SK-N-SH (cell line): ENCODE measurements around the gene DCAF17. TPM values are rescaled to one million over a fixed set of nuclear protein-coding genes. Genes with fewer than 3 reads are reported as not detected.
"Not testable (repeated sequence)": the region's sequence is repeated elsewhere in the genome, so short reads cannot be mapped to it uniquely, and the experiment has no call there.

ENCODE experiments used
- CTCF ChIA-PET: fragments of 300-600, 350-600 bp; formaldehyde crosslinking; extraction: SDS; loops from one replicate; lab custom pipeline; 2021; lab: Yijun Ruan, JAX
- POLR2A ChIA-PET: fragments of 350-600 bp; sonication (Branson Sonifier 250); formaldehyde crosslinking; extraction: SDS; loops from one replicate; lab custom pipeline; 2020; ENCODE audit warnings: antibody characterized with exemption, inconsistent platforms; lab: Yijun Ruan, JAX
- DNase-seq: peaks from one replicate; pipeline ENCODE4 v3.0.0; 2012
- H2AFZ ChIP-seq: fragments of 200-600 bp; sonication (generic); 2 replicates; pipeline ENCODE4 v1.8.1; 2016; ENCODE audit warnings: antibody characterized with exemption, mild to moderate bottlenecking, low read depth
- H3F3A ChIP-seq: fragments of 200-600 bp; sonication (generic); replicated peaks from 2 replicates; pipeline ENCODE3; 2016; ENCODE audit warnings: antibody characterized with exemption, mild to moderate bottlenecking; ENCODE audit not compliant: insufficient read depth
- H3K27ac ChIP-seq, 2 experiments: fragments of 200-500 bp in 1 of 2; fragments of 200-600 bp in 1 of 2; sonication (Bioruptor generic) in 1 of 2; sonication (generic), shearing (Covaris generic) in 1 of 2; 2 replicates each; pipeline versions ENCODE4 v1.5.1 to v1.6.1; 2014 to 2016; ENCODE audit warnings: low read depth in 2 of 2, inconsistent platforms in 1 of 2, low read length in 1 of 2, mild to moderate bottlenecking in 1 of 2, mixed read lengths in 1 of 2
- H3K27me3 ChIP-seq: fragments of 200-600 bp; sonication (generic), shearing (Covaris generic); 2 replicates; pipeline ENCODE4 v1.6.1; 2016; ENCODE audit warnings: mixed run types; ENCODE audit not compliant: insufficient read depth
- H3K36me3 ChIP-seq, 2 experiments: fragments of 200-500 bp in 1 of 2; fragments of 200-600 bp in 1 of 2; sonication (Bioruptor generic) in 1 of 2; sonication (generic) in 1 of 2; replicated peaks in 1 of 2; 2 replicates each; pipeline versions ENCODE3 to v1.5.1; 2014 to 2016; ENCODE audit warnings: low read length in 1 of 2, mild to moderate bottlenecking in 1 of 2; ENCODE audit not compliant: insufficient read depth in 2 of 2, control insufficient read depth in 1 of 2
- H3K4me1 ChIP-seq, 2 experiments: fragments of 200-500 bp in 1 of 2; fragments of 200-600 bp in 1 of 2; sonication (Bioruptor generic) in 1 of 2; sonication (generic), shearing (Covaris generic) in 1 of 2; 2 replicates each; pipeline versions ENCODE4 v1.5.1 to v1.6.1; 2014 to 2016; ENCODE audit warnings: low read depth in 1 of 2, low read length in 1 of 2, mixed run types in 1 of 2; ENCODE audit not compliant: insufficient read depth in 2 of 2, control insufficient read depth in 1 of 2
- H3K4me2 ChIP-seq: fragments of 200-600 bp; sonication (generic), shearing (Covaris generic); 2 replicates; pipeline ENCODE4 v1.6.1; 2017; ENCODE audit warnings: mixed run types
- H3K4me3 ChIP-seq, 2 experiments: fragments of 200-500 bp in 1 of 2; fragments of 200-600 bp in 1 of 2; sonication (Bioruptor generic) in 1 of 2; sonication (generic), shearing (Covaris generic) in 1 of 2; 2 replicates each; pipeline versions ENCODE4 v1.5.1 to v1.8.1; 2014 to 2016; ENCODE audit warnings: low read depth in 2 of 2, inconsistent platforms in 1 of 2, low read length in 1 of 2, mild to moderate bottlenecking in 1 of 2, mixed read lengths in 1 of 2, moderate library complexity in 1 of 2
- H3K79me2 ChIP-seq: fragments of 200-600 bp; sonication (generic); 2 replicates; pipeline ENCODE4 v1.8.1; 2017; ENCODE audit warnings: mild to moderate bottlenecking; ENCODE audit not compliant: insufficient read depth
- H3K9ac ChIP-seq: fragments of 200-600 bp; sonication (generic); 2 replicates; pipeline ENCODE4 v1.6.1; 2017; ENCODE audit warnings: mixed run types
- H3K9me2 ChIP-seq: fragments of 200-600 bp; sonication (generic); 2 replicates; pipeline ENCODE4 v1.6.1; 2017; ENCODE audit warnings: mixed run types
- H3K9me3 ChIP-seq: fragments of 200-600 bp; sonication (generic); 2 replicates; pipeline ENCODE4 v1.6.1; 2017; ENCODE audit warnings: mixed run types, mild to moderate bottlenecking, moderate library complexity
- H4K20me1 ChIP-seq: fragments of 200-600 bp; sonication (generic); 2 replicates; pipeline ENCODE4 v1.6.1; 2017; ENCODE audit warnings: mild to moderate bottlenecking, mixed run types; ENCODE audit not compliant: insufficient read depth
- ELF1 ChIP-seq: IDR thresholded peaks from 2 replicates; pipeline ENCODE4 v1.4.0; 2012
- FOSL2 ChIP-seq: IDR thresholded peaks from 2 replicates; pipeline ENCODE4 v1.4.0; 2012; ENCODE audit warnings: low read depth, mild to moderate bottlenecking, moderate library complexity, borderline replicate concordance
- FOXJ3 ChIP-seq: sonication (generic); formaldehyde crosslinking; IDR thresholded peaks from 2 replicates; pipeline ENCODE4 v1.5.1; 2020; ENCODE audit warnings: mild to moderate bottlenecking, missing genetic modification reagents
- GABPA ChIP-seq: IDR thresholded peaks from 2 replicates; pipeline ENCODE4 v1.4.0; 2012; ENCODE audit warnings: low read depth, mild to moderate bottlenecking
- JUND ChIP-seq: IDR thresholded peaks from 2 replicates; pipeline ENCODE4 v1.4.0; 2012
- NFIC ChIP-seq: IDR thresholded peaks from 2 replicates; pipeline ENCODE4 v1.4.0; 2012; ENCODE audit warnings: borderline replicate concordance
- POLR2AphosphoS5 ChIP-seq: IDR thresholded peaks from 2 replicates; pipeline ENCODE4 v1.6.1; 2012; ENCODE audit warnings: low read depth, low read length
- RAD21 ChIP-seq: IDR thresholded peaks from 2 replicates; pipeline ENCODE4 v1.6.1; 2012; ENCODE audit warnings: mild to moderate bottlenecking, low read length
- SIN3A ChIP-seq: IDR thresholded peaks from 2 replicates; pipeline ENCODE4 v1.6.1; 2012; ENCODE audit warnings: low read depth, mild to moderate bottlenecking, low read length, moderate library complexity, borderline replicate concordance
- WGBS: methylation state at CpG from one replicate; pipeline ENCODE4 v1.1.6; 2017; ENCODE audit warnings: low lambda C conversion rate; 5-methylcytosine and 5-hydroxymethylcytosine counted together
- polyA plus RNA-seq, 3 experiments: library from polyadenylated mRNA; depleted of rRNA; stranded (reverse); fragments of >200 nt; gene quantifications; 2 replicates each; pipeline ENCODE4 v1.2.3, GENCODE V29; 2012
- TF ChIP-seq, protein P1 (sequence below): fragments of 200-600 bp; sonication (generic); IDR thresholded peaks from 2 replicates; pipeline ENCODE4 v1.6.1; 2017; ENCODE audit warnings: antibody characterized with exemption, mild to moderate bottlenecking, moderate library complexity
- TF ChIP-seq, protein P2 (sequence below): IDR thresholded peaks from 2 replicates; pipeline ENCODE4 v1.4.0; 2012; ENCODE audit warnings: low read depth, borderline replicate concordance
- TF ChIP-seq, protein P3 (sequence below): IDR thresholded peaks from 2 replicates; pipeline ENCODE4 v1.4.0; 2012; ENCODE audit warnings: low read depth
- TF ChIP-seq, protein P4 (sequence below): fragments of 150-350 bp; IDR thresholded peaks from 2 replicates; pipeline ENCODE4 v1.6.1; 2016; ENCODE audit warnings: mild to moderate bottlenecking, low read depth, low read length

DCAF17 gene
- polyA plus RNA-seq, 1 of the 3 experiments (the other 2 are of a cell fraction) = 4.9 TPM

DNA sequence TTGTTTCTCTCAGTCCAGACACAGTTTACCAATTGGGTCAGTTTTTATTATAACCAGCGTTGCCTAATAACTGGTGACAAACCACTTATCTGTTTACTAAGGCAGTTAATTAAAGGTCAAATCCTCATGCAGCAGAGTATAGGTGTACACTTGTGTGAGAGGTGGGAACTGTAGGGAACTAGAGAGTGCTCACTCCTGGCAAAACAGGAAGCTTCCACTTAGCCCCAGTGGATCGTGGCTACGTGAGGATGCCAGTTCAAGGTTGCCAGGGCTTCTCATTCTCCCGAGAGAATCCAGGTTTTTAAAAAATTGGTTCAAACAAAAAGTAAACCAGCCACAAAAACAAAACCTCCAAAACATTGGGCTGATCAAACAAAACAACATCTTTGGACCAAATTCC, 96.4 kb downstream of the DCAF17 start:
- no peaks in the 10 kb centered on the region for H3K27me3 ChIP-seq
- H3K27ac ChIP-seq = peak overlapping the region in 1 of 2 experiments; percentile 91; a peak in 2 of 4 replicates
- TF ChIP-seq RAD21 = no peak
- TF ChIP-seq, protein P1, sequence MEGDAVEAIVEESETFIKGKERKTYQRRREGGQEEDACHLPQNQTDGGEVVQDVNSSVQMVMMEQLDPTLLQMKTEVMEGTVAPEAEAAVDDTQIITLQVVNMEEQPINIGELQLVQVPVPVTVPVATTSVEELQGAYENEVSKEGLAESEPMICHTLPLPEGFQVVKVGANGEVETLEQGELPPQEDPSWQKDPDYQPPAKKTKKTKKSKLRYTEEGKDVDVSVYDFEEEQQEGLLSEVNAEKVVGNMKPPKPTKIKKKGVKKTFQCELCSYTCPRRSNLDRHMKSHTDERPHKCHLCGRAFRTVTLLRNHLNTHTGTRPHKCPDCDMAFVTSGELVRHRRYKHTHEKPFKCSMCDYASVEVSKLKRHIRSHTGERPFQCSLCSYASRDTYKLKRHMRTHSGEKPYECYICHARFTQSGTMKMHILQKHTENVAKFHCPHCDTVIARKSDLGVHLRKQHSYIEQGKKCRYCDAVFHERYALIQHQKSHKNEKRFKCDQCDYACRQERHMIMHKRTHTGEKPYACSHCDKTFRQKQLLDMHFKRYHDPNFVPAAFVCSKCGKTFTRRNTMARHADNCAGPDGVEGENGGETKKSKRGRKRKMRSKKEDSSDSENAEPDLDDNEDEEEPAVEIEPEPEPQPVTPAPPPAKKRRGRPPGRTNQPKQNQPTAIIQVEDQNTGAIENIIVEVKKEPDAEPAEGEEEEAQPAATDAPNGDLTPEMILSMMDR = no peak
- TF ChIP-seq ELF1 = no peak
- no peak for TF ChIP-seq POLR2AphosphoS5
- no peak for TF ChIP-seq SIN3A
- no peak for TF ChIP-seq GABPA
- TF ChIP-seq, protein P2, sequence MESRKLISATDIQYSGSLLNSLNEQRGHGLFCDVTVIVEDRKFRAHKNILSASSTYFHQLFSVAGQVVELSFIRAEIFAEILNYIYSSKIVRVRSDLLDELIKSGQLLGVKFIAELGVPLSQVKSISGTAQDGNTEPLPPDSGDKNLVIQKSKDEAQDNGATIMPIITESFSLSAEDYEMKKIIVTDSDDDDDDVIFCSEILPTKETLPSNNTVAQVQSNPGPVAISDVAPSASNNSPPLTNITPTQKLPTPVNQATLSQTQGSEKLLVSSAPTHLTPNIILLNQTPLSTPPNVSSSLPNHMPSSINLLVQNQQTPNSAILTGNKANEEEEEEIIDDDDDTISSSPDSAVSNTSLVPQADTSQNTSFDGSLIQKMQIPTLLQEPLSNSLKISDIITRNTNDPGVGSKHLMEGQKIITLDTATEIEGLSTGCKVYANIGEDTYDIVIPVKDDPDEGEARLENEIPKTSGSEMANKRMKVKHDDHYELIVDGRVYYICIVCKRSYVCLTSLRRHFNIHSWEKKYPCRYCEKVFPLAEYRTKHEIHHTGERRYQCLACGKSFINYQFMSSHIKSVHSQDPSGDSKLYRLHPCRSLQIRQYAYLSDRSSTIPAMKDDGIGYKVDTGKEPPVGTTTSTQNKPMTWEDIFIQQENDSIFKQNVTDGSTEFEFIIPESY = no peak
- TF ChIP-seq, protein P3, sequence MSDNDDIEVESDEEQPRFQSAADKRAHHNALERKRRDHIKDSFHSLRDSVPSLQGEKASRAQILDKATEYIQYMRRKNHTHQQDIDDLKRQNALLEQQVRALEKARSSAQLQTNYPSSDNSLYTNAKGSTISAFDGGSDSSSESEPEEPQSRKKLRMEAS = no peak
- no peak for TF ChIP-seq NFIC
- TF ChIP-seq FOXJ3 = no peak
- TF ChIP-seq, protein P4, sequence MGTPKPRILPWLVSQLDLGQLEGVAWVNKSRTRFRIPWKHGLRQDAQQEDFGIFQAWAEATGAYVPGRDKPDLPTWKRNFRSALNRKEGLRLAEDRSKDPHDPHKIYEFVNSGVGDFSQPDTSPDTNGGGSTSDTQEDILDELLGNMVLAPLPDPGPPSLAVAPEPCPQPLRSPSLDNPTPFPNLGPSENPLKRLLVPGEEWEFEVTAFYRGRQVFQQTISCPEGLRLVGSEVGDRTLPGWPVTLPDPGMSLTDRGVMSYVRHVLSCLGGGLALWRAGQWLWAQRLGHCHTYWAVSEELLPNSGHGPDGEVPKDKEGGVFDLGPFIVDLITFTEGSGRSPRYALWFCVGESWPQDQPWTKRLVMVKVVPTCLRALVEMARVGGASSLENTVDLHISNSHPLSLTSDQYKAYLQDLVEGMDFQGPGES = no peak
- no peak for TF ChIP-seq FOSL2
- no peak for TF ChIP-seq JUND
- DNase-seq = no peak
- peak overlapping the region; percentile 68; the same call in 1 of the 2 replicates for H3K4me2 ChIP-seq
- H3K4me3 ChIP-seq = no peak overlapping the region
- ChIA-PET CTCF (interaction anchor here (0.8 to 1.5 kb wide), 5 partner anchors 9 to 263 kb away, joined by 3 to 5 read pairs (median 4); partner anchors contain the start of gene CYBRD1), POLR2A (no interaction called here)
- 90% methylated on average over 4 of the region's 4 CpGs for WGBS
- H4K20me1 ChIP-seq = no peaks in the 10 kb centered on the region
- no peaks in the 10 kb centered on the region for H3K9me2 ChIP-seq
- no peak overlapping the region for H2AFZ ChIP-seq
- peaks cover 0 to 4% of the 10 kb centered on the region in 2 experiments; a peak in 1 of 4 replicates for H3K4me1 ChIP-seq
- H3K9ac ChIP-seq = no peak overlapping the region
- peaks cover 79% of the 10 kb centered on the region for H3K79me2 ChIP-seq
- no peaks in the 10 kb centered on the region for H3K36me3 ChIP-seq
- H3F3A ChIP-seq = peaks cover 18% of the 10 kb centered on the region
- H3K9me3 ChIP-seq = no peaks in the 10 kb centered on the region

DNA sequence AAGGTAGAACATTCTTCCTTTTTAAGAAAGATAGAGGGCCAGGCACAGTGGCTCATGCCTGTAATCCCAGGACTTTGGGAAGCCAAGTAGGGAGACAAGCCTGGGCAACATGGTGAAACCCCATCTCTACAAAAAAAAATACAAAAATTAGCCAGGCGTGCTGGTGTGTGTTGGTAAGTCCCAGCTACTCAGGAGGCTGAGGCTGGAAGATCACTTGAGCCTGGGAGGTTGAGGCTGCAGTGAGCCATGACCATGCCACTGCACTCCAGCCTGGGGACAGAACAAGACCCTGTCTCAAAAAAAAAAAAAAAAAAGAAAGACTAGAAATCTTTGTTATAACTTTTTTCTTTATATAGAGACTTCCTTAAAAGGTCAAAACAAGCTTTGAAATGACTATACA, 96.8 kb downstream of the DCAF17 start:
- 63% methylated on average over 1 of the region's 1 CpG for WGBS
- POLR2A ChIA-PET = not testable (repeated sequence)
- peak overlapping the region; percentile 34; the same call in 1 of the 2 replicates for H3K9ac ChIP-seq

More for the DNA sequence above, 96.8 kb downstream of the DCAF17 start:
- not testable (repeated sequence) for H4K20me1 ChIP-seq, DNase-seq, H3K9me3 ChIP-seq, H3K36me3 ChIP-seq, H3K27me3 ChIP-seq, H3K4me1 ChIP-seq, H2AFZ ChIP-seq, H3K9me2 ChIP-seq
- peak overlapping the region in 1 of 2 experiments; percentile 23; a peak in 1 of 4 replicates for H3K4me3 ChIP-seq
- H3K27ac ChIP-seq = peak overlapping the region in 1 of 2 experiments; percentile 91; a peak in 2 of 4 replicates
- peaks cover 79% of the 10 kb centered on the region for H3K79me2 ChIP-seq
- H3K4me2 ChIP-seq = peak overlapping the region; percentile 68
- peaks cover 18% of the 10 kb centered on the region for H3F3A ChIP-seq
- CTCF ChIA-PET = interaction anchor here (0.8 to 1.5 kb wide), 5 partner anchors 9 to 263 kb away, joined by 3 to 5 read pairs (median 4); partner anchors contain the start of gene CYBRD1
